Measurements from ENCODE around the gene LRRC73.

- TF ChIP-seq CTCF (IDR thresholded peaks at IDR 0.05; ENCODE audit: low read depth, low read length) (no peak), POLR2A (IDR thresholded peaks at IDR 0.05; ENCODE audit: extremely low read depth, insufficient read length) (no peak), MAX (IDR thresholded peaks at IDR 0.05; ENCODE audit: low read depth, low read length) (no peak), MYC (IDR thresholded peaks at IDR 0.05; ENCODE audit: low read depth, low read length) (no peak)
Measured at GRCh38 chr6:43516367-43516696, 6.2 kb upstream of the LRRC73 start.
